Thyroid gland (tissue), 4 donors: ENCODE measurements around the gene PHACTR4.

Experiments
- CTCF ChIP-seq, 6 experiments: fragments of 200-600 bp in 3 of 6; fragments of 450-650 bp in 3 of 6; sonication (generic) in 3 of 6; IDR thresholded peaks; one replicate each; pipeline ENCODE4 v1.5.1; 2016 to 2019; ENCODE audit warnings: antibody characterized with exemption in 6 of 6, mild to moderate bottlenecking in 2 of 6, inconsistent platforms in 1 of 6, moderate library complexity in 1 of 6
- POLR2A ChIP-seq, 2 donors: fragments of 450-650 bp; IDR thresholded peaks; one replicate each; pipeline ENCODE4 v1.6.1; 2017; ENCODE audit warnings: antibody characterized with exemption in 2 of 2, mild to moderate bottlenecking in 2 of 2, moderate library complexity in 1 of 2

- no peak for TF ChIP-seq POLR2A (IDR thresholded peaks at IDR 0.05)
- no peak for TF ChIP-seq CTCF (IDR thresholded peaks at IDR 0.05)
These were observed 47.1 kb downstream of the PHACTR4 start for GRCh38 chr1:28416509-28417194.
